ENCODE data around the gene PIP5KL1. TPM values are rescaled to one million over a fixed set of nuclear protein-coding genes. Genes with fewer than 3 reads are reported as not detected.
A peak's percentile ranks its signal among the peaks of the same experiment; 100 is the strongest.

PIP5KL1 gene
- total RNA-seq, 2 donors from 2014 or later, result 3.1 to 16.5 TPM

DNA sequence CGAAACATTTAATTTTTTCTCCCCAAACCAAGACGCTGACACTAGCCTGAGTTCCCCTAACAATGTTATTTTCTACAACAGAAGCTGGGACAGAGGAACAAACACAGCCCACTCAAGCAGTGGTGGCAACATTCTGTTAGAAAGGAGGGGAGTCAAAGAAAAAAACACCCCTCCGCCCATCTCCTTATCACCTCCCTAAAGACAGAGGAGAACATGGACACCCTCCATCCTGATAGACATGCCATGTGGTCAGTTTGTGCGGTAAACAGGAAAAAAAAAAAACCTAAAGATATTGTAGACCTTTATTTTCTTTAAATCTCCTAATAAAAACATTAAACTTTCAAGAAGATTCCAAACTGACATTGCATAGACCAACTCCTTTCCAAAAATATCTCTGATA is 10.0 kb upstream of the PIP5KL1 start:
- Histone ChIP-seq H3K27me3 (replicated peaks; ENCODE audit: insufficient read depth) (no peaks in the 10 kb centered on the region), H3K36me3 (peaks cover 8 to 18% of the 10 kb centered on the region in 2 donors), H3K4me1 (replicated peaks) (peaks cover 9% of the 10 kb centered on the region), H3K9me3 (no peaks in the 10 kb centered on the region), H3K4me3 (no peak overlapping the region), H3K27ac (no peak overlapping the region)
- TF ChIP-seq POLR2A (IDR thresholded peaks at IDR 0.05) (no peak), POLR2AphosphoS5 (IDR thresholded peaks at IDR 0.05) (no peak)
- TF ChIP-seq, protein P1, sequence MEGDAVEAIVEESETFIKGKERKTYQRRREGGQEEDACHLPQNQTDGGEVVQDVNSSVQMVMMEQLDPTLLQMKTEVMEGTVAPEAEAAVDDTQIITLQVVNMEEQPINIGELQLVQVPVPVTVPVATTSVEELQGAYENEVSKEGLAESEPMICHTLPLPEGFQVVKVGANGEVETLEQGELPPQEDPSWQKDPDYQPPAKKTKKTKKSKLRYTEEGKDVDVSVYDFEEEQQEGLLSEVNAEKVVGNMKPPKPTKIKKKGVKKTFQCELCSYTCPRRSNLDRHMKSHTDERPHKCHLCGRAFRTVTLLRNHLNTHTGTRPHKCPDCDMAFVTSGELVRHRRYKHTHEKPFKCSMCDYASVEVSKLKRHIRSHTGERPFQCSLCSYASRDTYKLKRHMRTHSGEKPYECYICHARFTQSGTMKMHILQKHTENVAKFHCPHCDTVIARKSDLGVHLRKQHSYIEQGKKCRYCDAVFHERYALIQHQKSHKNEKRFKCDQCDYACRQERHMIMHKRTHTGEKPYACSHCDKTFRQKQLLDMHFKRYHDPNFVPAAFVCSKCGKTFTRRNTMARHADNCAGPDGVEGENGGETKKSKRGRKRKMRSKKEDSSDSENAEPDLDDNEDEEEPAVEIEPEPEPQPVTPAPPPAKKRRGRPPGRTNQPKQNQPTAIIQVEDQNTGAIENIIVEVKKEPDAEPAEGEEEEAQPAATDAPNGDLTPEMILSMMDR (IDR thresholded peaks at IDR 0.05), result no peak
- WGBS, result 85% methylated on average over 4 of the region's 4 CpGs
- no peak for DNase-seq (ENCODE audit: low spot score)
- intact Hi-C loops (cut with DNase I), result loop anchor here (5.0 kb wide), 2 partner anchors 42 to 182 kb away; partner anchors contain the start of gene EEIG1

DNA sequence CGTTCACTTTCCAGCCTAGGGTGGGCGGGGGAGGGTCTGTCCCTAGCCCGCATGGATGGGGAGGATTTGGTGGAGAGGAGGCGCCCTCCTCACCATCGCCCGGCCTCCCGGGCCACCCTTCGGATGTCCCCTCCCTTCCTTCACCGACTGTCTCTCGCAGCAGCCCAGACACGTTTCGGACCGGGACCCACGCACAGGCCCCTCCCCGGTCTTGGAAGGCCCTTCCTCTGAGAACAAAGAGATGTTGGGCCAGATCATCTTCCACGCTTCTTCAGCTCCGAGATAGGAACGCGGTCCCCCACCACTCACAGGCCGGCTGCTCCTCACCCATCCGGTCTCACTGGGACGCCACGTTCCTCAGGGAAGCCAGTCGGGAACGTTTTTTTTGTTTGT is 7.7 kb upstream of the PIP5KL1 start:
- 11% methylated on average over 25 of the region's 25 CpGs for WGBS
- H3K9me3 ChIP-seq, result no peaks in the 10 kb centered on the region
- no peaks in the 10 kb centered on the region for H3K27me3 ChIP-seq (replicated peaks; ENCODE audit: insufficient read depth)
- no peak for TF ChIP-seq POLR2A (IDR thresholded peaks at IDR 0.05)
- TF ChIP-seq POLR2AphosphoS5 (IDR thresholded peaks at IDR 0.05), result no peak
- TF ChIP-seq, protein P1 (IDR thresholded peaks at IDR 0.05), result no peak
- H3K4me1 ChIP-seq (replicated peaks), result peaks cover 9% of the 10 kb centered on the region
- H3K4me3 ChIP-seq, result peak overlapping the region; percentile 50 to 66
- intact Hi-C loops (cut with DNase I), result no loop called here
- DNase-seq (ENCODE audit: low spot score), result no peak
- H3K36me3 ChIP-seq, result peaks cover 0 to 9% of the 10 kb centered on the region in 2 donors
- H3K27ac ChIP-seq, result peak overlapping the region; percentile 36 to 47

DNA sequence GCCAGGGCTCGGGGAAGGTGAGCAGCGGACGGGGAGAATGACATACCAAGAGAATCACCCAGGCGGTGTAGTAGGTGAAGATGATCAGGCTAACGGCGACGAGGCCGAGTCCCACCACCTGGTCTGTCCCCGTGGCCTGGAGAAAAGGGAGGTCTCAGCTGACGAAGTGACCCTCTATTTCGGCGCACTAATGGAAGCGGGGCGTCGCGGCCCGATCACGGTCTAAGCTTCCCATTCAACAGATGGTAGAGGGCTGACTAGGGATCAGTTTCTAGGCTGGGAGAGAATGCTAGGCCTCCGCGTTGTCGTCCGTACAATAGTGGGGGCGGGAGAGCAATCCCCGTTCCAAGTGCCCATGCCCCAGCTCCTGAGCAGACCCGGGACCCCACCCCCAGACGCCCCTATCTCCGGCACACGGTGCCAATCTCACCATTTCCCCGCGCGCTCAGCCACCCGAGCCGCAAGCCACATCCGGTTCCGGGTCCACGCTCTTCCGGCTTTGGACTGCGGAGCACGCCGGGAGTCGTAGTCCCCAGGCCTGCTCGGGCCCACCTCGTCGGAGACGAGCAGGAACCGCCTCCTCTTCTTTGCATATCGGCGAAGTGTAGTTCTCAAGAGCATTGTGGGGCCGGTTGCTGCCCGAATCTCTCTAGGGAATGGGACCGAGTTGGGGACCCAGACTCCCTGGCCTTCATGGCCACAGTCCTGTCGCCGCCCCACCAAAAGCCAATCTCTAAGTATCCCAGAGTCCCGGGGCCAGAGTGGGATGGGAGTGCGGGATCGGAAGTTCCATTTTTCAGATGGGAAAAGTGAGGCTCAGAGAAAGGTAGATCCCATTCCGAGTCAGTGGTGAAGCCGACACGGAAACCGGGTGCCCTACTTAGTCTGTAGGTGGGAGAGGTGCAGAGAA is 7.1 kb upstream of the PIP5KL1 start, which contains the start of gene DPM2:
TSS of gene DPM2 (minus strand) at position 467 of the 910 bp plus-strand sequence. CDS start at position 433, 34 bp downstream.
- intact Hi-C loops (cut with DNase I), result no loop called here

DNA sequence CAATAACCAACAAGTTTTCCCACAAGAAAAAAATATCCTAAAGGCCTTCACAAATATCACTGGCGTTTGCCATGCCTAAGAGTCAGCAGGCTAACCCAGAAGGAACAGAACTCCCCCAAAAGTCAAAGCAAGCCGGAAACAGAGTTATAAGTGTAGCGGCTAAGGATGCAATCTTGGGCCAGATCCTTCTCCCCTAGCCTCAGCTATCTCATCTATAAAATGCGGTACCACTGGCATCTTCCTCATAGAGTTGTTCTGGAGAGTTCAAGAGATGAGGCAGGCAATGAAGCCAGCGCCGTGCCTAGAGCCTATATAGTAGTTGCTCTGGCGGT is 6.4 kb upstream of the PIP5KL1 start:
- no peak for DNase-seq (ENCODE audit: low spot score)
- H3K4me1 ChIP-seq (replicated peaks), result peaks cover 9% of the 10 kb centered on the region
- intact Hi-C loops (cut with DNase I), result no loop called here
- peak overlapping the region; percentile 50 to 66 for H3K4me3 ChIP-seq
- peak overlapping the region; percentile 36 to 47 for H3K27ac ChIP-seq
- H3K9me3 ChIP-seq, result no peaks in the 10 kb centered on the region
- TF ChIP-seq POLR2A (IDR thresholded peaks at IDR 0.05) (no peak), POLR2AphosphoS5 (IDR thresholded peaks at IDR 0.05) (no peak)
- TF ChIP-seq, protein P1 (IDR thresholded peaks at IDR 0.05), result no peak
- H3K27me3 ChIP-seq (replicated peaks; ENCODE audit: insufficient read depth), result no peaks in the 10 kb centered on the region
- WGBS, result 12% methylated on average over 7 of the region's 7 CpGs
- H3K36me3 ChIP-seq, result peaks cover 0 to 9% of the 10 kb centered on the region in 2 donors

More for the DNA sequence above, 7.1 kb upstream of the PIP5KL1 start, which contains the start of gene DPM2:
- TF ChIP-seq, protein P1 (IDR thresholded peaks at IDR 0.05), result no peak
- TF ChIP-seq POLR2AphosphoS5 (IDR thresholded peaks at IDR 0.05) (peak; percentile 93), POLR2A (IDR thresholded peaks at IDR 0.05) (peak; percentile 42)
- Histone ChIP-seq H3K27ac (peak within 1 kb of the TSS; percentile 36 to 47), H3K27me3 (replicated peaks; ENCODE audit: insufficient read depth) (no peaks in the 10 kb centered on the region), H3K36me3 (peaks cover 0 to 9% of the 10 kb centered on the region in 2 donors), H3K4me3 (peak within 1 kb of the TSS; percentile 50 to 66), H3K4me1 (replicated peaks) (peaks cover 9% of the 10 kb centered on the region), H3K9me3 (no peaks in the 10 kb centered on the region)
- peak; percentile 70 for DNase-seq (ENCODE audit: low spot score)
- 3% methylated on average over 56 of the region's 60 CpGs for WGBS

All from prostate gland (tissue), 2 donors.